Nephron progenitor cell (in vitro differentiated cells): ENCODE results near the gene DGLUCY.

ENCODE experiments used
- DNase-seq: peaks from one replicate; pipeline ENCODE4 v3.0.0; 2021
- H3K27ac Mint-ChIP-seq: 2 replicates; pipeline ENCODE4 v1.8.0; 2021; ENCODE audit warnings: mild to moderate bottlenecking, moderate library complexity, mixed read lengths
- H3K27me3 Mint-ChIP-seq: 2 replicates; pipeline ENCODE4 v1.8.0; 2021; ENCODE audit warnings: mild to moderate bottlenecking, low read depth, mixed read lengths; ENCODE audit not compliant: poor library complexity
- H3K36me3 Mint-ChIP-seq: 2 replicates; pipeline ENCODE4 v1.8.0; 2021; ENCODE audit warnings: low read depth, mixed read lengths
- H3K4me1 Mint-ChIP-seq: 2 replicates; pipeline ENCODE4 v1.8.0; 2021; ENCODE audit warnings: mixed read lengths
- H3K4me3 Mint-ChIP-seq: 2 replicates; pipeline ENCODE4 v1.8.0; 2021; ENCODE audit warnings: mild to moderate bottlenecking, moderate library complexity, mixed read lengths
- H3K9me3 Mint-ChIP-seq: 2 replicates; pipeline ENCODE4 v1.8.0; 2021; ENCODE audit warnings: mild to moderate bottlenecking, moderate library complexity, mixed read lengths
- TF ChIP-seq, protein P1 (sequence below): fragments of 200-600 bp; sonication (generic); IDR thresholded peaks from 2 replicates; pipeline ENCODE4 v1.5.0; 2021; ENCODE audit warnings: antibody characterized with exemption

DGLUCY gene

DNA sequence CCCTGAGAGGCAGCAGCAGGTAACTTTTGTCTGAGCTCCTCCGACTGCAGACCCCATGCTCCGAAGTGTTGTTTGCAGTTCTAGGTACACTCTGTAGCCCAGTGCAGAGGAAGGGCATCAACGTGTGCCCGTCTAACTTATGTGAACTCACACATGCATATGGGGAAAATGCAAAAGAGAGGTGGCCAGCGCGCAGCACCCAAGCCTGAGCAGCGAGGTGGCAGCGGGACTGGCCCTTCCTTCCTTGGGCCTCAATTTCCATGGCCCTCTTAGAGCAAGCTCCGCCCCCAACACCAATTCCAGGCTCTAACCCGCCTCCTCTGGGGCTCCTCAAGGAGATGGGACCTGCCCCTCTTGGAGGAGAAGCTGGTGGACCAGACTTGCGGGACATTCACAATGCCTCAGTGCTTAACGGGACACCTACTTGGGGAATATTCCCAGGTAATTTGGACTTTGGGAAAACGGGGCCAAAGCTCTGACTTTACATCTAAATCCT is 102.9 kb downstream of the DGLUCY start:
- Mint-ChIP-seq H3K4me1 (no peaks in the 10 kb centered on the region), H3K27ac (no peak overlapping the region)

DNA sequence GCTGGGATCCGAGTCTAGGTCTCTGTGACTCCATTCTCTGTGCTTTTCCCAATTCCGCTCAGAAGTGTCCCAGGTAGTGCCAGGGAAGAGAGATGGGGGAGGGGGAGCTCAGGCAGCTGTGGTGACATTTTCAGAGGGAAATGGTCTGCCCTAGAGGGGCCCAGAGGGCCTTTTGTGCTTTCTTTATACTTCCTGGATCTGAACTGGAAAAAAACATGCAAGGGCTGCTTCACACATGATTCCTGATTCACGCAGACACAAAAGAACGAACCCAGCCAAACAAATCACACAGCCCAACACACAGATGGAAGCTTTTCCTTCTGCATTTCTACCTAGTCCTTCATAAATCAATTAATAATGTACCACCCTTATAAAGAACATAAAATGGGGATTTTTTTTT is 104.1 kb downstream of the DGLUCY start:
- H3K27me3 Mint-ChIP-seq = peaks cover 9% of the 10 kb centered on the region

More for the DNA sequence above, 102.9 kb downstream of the DGLUCY start:
- Mint-ChIP-seq H3K4me3 (no peak overlapping the region), H3K9me3 (no peaks in the 10 kb centered on the region), H3K36me3 (peaks cover 39% of the 10 kb centered on the region), H3K27me3 (peaks cover 5% of the 10 kb centered on the region)
- DNase-seq = no peak
- TF ChIP-seq, protein P1, sequence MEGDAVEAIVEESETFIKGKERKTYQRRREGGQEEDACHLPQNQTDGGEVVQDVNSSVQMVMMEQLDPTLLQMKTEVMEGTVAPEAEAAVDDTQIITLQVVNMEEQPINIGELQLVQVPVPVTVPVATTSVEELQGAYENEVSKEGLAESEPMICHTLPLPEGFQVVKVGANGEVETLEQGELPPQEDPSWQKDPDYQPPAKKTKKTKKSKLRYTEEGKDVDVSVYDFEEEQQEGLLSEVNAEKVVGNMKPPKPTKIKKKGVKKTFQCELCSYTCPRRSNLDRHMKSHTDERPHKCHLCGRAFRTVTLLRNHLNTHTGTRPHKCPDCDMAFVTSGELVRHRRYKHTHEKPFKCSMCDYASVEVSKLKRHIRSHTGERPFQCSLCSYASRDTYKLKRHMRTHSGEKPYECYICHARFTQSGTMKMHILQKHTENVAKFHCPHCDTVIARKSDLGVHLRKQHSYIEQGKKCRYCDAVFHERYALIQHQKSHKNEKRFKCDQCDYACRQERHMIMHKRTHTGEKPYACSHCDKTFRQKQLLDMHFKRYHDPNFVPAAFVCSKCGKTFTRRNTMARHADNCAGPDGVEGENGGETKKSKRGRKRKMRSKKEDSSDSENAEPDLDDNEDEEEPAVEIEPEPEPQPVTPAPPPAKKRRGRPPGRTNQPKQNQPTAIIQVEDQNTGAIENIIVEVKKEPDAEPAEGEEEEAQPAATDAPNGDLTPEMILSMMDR = no peak

GRCh38 chr14:91219517-91220389 is 105.9 kb downstream of the DGLUCY start:
- TF ChIP-seq, protein P1 = no peak
- DNase-seq = no peak
- Mint-ChIP-seq H3K9me3 (no peaks in the 10 kb centered on the region), H3K27me3 (peaks cover 9% of the 10 kb centered on the region), H3K27ac (no peak overlapping the region), H3K36me3 (peaks cover 41% of the 10 kb centered on the region), H3K4me3 (no peak overlapping the region), H3K4me1 (peaks cover under 1% of the 10 kb centered on the region)

More for the DNA sequence above, 104.1 kb downstream of the DGLUCY start:
- H3K9me3 Mint-ChIP-seq = no peaks in the 10 kb centered on the region
- TF ChIP-seq, protein P1 = no peak
- no peaks in the 10 kb centered on the region for H3K4me1 Mint-ChIP-seq
- H3K4me3 Mint-ChIP-seq = no peak overlapping the region
- DNase-seq = no peak
- H3K27ac Mint-ChIP-seq = peak overlapping the region; percentile 57
- peaks cover 43% of the 10 kb centered on the region for H3K36me3 Mint-ChIP-seq

- TF ChIP-seq, protein P1 = no peak
- H3K4me3 Mint-ChIP-seq = no peak overlapping the region
- peaks cover 7% of the 10 kb centered on the region for H3K27me3 Mint-ChIP-seq
These were observed 106.7 kb downstream of the DGLUCY start for GRCh38 chr14:91220581-91221000.

GRCh38 chr14:91221270-91221669 is 107.4 kb downstream of the DGLUCY start:
- H3K9me3 Mint-ChIP-seq = no peaks in the 10 kb centered on the region
- DNase-seq = no peak
- peaks cover 13% of the 10 kb centered on the region for H3K4me1 Mint-ChIP-seq
- H3K4me3 Mint-ChIP-seq = no peak overlapping the region
- peaks cover 7% of the 10 kb centered on the region for H3K27me3 Mint-ChIP-seq
- TF ChIP-seq, protein P1 = no peak
- peaks cover 50% of the 10 kb centered on the region for H3K36me3 Mint-ChIP-seq
- no peak overlapping the region for H3K27ac Mint-ChIP-seq

More at GRCh38 chr14:91220581-91221000, 106.7 kb downstream of the DGLUCY start:
- no peaks in the 10 kb centered on the region for H3K9me3 Mint-ChIP-seq
- peaks cover 49% of the 10 kb centered on the region for H3K36me3 Mint-ChIP-seq
- no peak overlapping the region for H3K27ac Mint-ChIP-seq
- DNase-seq = no peak
- peaks cover 8% of the 10 kb centered on the region for H3K4me1 Mint-ChIP-seq
